ENCODE data around the gene PLEKHA7.

The PLEKHA7 gene

DNA sequence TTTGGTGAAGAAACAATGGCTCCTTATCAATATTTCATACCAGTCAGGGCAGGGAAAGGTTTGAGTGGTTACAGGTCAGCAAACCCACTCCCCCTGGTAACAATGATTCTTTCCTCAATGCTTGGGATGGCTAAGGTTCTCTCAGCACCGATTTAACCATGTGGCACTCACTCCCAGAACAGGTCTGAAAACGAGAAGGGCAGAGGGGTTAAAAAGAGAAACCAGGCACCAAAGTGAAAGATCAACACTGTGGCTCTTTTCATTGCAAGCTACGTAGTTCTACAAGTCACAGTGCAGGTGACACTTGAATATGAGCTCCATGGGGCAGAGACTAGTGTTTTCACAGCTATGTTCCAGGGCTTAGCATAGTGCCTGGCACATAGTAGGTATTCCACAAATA, 132.4 kb downstream of the PLEKHA7 start:
- Histone ChIP-seq H3K9me3 (ENCODE audit: severe bottlenecking) (no peaks in the 10 kb centered on the region), H3K36me3 (no peaks in the 10 kb centered on the region), H3K27ac (no peak overlapping the region), H3K4me3 (ENCODE audit: low read depth, low read length) (no peak overlapping the region), H3K27me3 (ENCODE audit: insufficient read depth, low read depth, severe bottlenecking) (no peaks in the 10 kb centered on the region)
- DNase-seq, result no peak
- TF ChIP-seq, protein P1, sequence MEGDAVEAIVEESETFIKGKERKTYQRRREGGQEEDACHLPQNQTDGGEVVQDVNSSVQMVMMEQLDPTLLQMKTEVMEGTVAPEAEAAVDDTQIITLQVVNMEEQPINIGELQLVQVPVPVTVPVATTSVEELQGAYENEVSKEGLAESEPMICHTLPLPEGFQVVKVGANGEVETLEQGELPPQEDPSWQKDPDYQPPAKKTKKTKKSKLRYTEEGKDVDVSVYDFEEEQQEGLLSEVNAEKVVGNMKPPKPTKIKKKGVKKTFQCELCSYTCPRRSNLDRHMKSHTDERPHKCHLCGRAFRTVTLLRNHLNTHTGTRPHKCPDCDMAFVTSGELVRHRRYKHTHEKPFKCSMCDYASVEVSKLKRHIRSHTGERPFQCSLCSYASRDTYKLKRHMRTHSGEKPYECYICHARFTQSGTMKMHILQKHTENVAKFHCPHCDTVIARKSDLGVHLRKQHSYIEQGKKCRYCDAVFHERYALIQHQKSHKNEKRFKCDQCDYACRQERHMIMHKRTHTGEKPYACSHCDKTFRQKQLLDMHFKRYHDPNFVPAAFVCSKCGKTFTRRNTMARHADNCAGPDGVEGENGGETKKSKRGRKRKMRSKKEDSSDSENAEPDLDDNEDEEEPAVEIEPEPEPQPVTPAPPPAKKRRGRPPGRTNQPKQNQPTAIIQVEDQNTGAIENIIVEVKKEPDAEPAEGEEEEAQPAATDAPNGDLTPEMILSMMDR (IDR thresholded peaks at IDR 0.05; ENCODE audit: low read depth, low read length), result no peak

DNA sequence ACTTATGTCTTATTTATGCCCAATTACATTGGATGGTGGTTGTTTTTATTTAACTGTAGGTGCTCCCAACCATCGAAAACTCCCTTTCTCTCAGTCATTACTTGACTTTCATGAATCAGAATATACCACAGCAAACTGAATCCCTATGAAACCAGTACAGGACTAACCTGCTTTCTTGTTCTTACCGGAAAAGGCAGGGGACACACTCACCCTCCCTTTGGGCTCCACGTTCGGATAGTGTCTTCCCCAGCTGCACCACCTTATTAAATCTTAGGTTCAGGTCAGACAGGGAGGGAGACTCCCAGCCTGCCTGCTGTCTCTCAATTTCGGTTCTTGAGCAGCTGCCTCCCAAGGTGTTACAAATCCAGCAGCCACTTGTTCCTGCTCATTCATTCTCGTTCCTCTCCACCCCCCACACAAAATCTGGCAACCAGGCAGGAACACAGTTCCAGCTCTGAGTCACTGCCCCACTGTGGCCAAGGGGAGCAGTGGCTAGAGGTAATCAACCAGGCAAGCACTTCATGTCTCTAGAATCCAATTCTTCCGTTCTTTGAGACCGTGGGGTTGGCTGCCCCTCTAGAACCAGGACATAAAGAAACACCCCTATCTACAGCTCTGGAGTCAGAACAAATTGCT, 133.0 kb downstream of the PLEKHA7 start:
- H3K27ac ChIP-seq, result no peak overlapping the region
- no peak overlapping the region for H3K4me3 ChIP-seq (ENCODE audit: low read depth, low read length)
- H3K9me3 ChIP-seq (ENCODE audit: severe bottlenecking), result no peaks in the 10 kb centered on the region
- H3K27me3 ChIP-seq (ENCODE audit: insufficient read depth, low read depth, severe bottlenecking), result no peaks in the 10 kb centered on the region
- H3K36me3 ChIP-seq, result no peaks in the 10 kb centered on the region
- TF ChIP-seq, protein P1 (IDR thresholded peaks at IDR 0.05; ENCODE audit: low read depth, low read length), result peak; percentile 15; the same call in 1 of the 2 replicates
- peak; percentile 16 for DNase-seq

DNA sequence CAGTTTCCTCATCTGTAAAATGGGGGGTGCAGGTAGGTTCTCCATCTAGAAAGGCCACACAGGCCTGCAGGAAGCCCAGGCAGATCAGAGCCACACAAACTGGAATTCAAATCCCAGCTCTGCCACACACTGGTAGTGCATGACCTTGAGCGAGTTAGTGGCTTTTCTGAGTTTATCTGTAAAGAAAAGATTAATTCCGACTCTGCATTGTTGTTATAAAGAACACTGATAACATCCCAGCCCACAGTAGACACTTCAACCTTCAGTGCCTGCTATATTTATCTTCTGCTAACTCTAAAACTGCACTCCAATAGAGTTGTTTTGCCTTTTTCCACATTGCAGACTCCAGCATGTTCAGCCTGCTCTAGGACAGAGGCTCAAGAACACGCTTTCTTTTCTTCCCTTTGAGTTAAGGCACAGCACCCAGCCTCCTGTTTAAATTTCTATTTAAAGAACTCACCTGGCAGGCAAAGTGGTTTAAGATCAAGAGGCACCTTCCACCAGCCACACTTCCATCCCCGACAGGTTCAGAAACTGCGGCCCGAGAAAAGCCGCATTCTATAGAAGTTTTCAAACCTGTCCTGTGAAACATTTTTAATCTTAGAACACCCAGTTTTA, 133.9 kb downstream of the PLEKHA7 start:
- H3K36me3 ChIP-seq, result no peaks in the 10 kb centered on the region

DNA sequence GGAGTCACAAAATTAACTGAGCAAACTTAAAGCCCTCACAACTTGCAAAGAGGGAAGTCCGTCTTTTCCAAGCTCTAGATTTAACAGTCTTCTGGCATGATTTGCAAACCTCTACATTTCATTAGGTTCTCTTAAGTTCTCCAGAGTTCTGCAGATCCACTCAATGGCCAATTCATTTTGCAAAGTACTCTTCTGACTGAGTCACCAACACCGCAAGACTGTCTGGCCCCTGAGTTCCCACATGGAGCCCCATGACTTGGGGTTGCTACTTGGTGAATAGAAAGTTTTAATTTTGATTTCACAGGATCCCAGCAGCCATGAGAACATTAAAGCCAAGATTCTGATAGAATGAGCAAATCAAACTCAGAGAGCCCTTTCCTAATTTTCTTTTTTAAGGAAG, 134.5 kb downstream of the PLEKHA7 start:
- TF ChIP-seq, protein P1 (IDR thresholded peaks at IDR 0.05; ENCODE audit: low read depth, low read length), result no peak
- Histone ChIP-seq H3K36me3 (no peaks in the 10 kb centered on the region), H3K9me3 (ENCODE audit: severe bottlenecking) (no peaks in the 10 kb centered on the region), H3K27ac (no peak overlapping the region), H3K4me3 (ENCODE audit: low read depth, low read length) (no peak overlapping the region), H3K27me3 (ENCODE audit: insufficient read depth, low read depth, severe bottlenecking) (no peaks in the 10 kb centered on the region)
- no peak for DNase-seq

More for the DNA sequence above, 133.9 kb downstream of the PLEKHA7 start:
- Histone ChIP-seq H3K27me3 (ENCODE audit: insufficient read depth, low read depth, severe bottlenecking) (no peaks in the 10 kb centered on the region), H3K9me3 (ENCODE audit: severe bottlenecking) (no peaks in the 10 kb centered on the region), H3K27ac (no peak overlapping the region), H3K4me3 (ENCODE audit: low read depth, low read length) (no peak overlapping the region)
- DNase-seq, result no peak
- TF ChIP-seq, protein P1 (IDR thresholded peaks at IDR 0.05; ENCODE audit: low read depth, low read length), result no peak

DNA sequence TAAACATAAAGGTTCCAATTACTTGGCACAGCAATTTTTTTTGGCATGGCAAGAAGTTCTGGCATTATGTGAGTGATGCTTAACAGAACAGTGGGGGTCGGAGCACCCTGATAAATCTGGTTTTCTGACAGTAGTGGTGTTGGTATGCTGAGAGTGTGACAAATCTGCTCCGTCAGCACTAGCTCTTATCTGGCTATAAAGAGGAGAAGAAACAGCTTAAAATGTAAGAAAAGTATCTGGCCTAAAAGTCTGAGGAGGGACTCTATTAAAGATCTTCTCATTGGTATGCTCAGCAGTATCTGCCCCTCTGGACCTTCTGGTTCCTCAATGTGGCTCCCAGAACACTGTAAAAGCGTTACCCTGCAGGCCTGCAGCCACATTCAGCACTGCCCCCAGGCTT, 137.4 kb downstream of the PLEKHA7 start:
- Histone ChIP-seq H3K27me3 (ENCODE audit: insufficient read depth, low read depth, severe bottlenecking) (no peaks in the 10 kb centered on the region), H3K36me3 (no peaks in the 10 kb centered on the region), H3K9me3 (ENCODE audit: severe bottlenecking) (no peaks in the 10 kb centered on the region), H3K4me3 (ENCODE audit: low read depth, low read length) (no peak overlapping the region), H3K27ac (no peak overlapping the region)
- DNase-seq, result no peak
- TF ChIP-seq, protein P1 (IDR thresholded peaks at IDR 0.05; ENCODE audit: low read depth, low read length), result no peak

All from WERI-Rb-1 (cell line).